Neural crest cell (in vitro differentiated cells): Measurements from ENCODE around the gene CEBPG. TPM values are rescaled to one million over a fixed set of nuclear protein-coding genes. Genes with fewer than 3 reads are reported as not detected.

ENCODE experiments used
- DNase-seq: peaks from one replicate; pipeline ENCODE4 v3.0.0; 2021; ENCODE audit warnings: low read depth, mixed read lengths, low spot score
- H3K27ac Mint-ChIP-seq: one replicate; pipeline ENCODE4 v1.8.0; 2021; ENCODE audit warnings: mild to moderate bottlenecking, mixed read lengths; ENCODE audit not compliant: unreplicated experiment
- H3K27me3 Mint-ChIP-seq: 2 replicates; pipeline ENCODE4 v1.8.0; 2021; ENCODE audit warnings: low read depth, mild to moderate bottlenecking, mixed read lengths
- H3K36me3 Mint-ChIP-seq: 2 replicates; pipeline ENCODE4 v1.8.0; 2021; ENCODE audit warnings: low read depth, mild to moderate bottlenecking, mixed read lengths
- H3K4me1 Mint-ChIP-seq: 2 replicates; pipeline ENCODE4 v1.8.0; 2021; ENCODE audit warnings: mixed read lengths
- H3K4me3 Mint-ChIP-seq: one replicate; pipeline ENCODE4 v1.8.0; 2021; ENCODE audit warnings: mild to moderate bottlenecking, mixed read lengths
- H3K9me3 Mint-ChIP-seq: 2 replicates; pipeline ENCODE4 v1.8.0; 2021; ENCODE audit warnings: mixed read lengths
- total RNA-seq: library from RNA; stranded (reverse); gene quantifications from 2 replicates; pipeline ENCODE4 v1.2.1, GENCODE V29; 2021
- TF ChIP-seq, protein P1 (sequence below): fragments of 200-600 bp; sonication (generic); conservative IDR thresholded peaks from 2 replicates; pipeline ENCODE4 v1.5.0; 2021; ENCODE audit warnings: antibody characterized with exemption, mild to moderate bottlenecking

The CEBPG gene
- total RNA-seq, 1 donor from 2014 or later = 41.9 TPM

DNA sequence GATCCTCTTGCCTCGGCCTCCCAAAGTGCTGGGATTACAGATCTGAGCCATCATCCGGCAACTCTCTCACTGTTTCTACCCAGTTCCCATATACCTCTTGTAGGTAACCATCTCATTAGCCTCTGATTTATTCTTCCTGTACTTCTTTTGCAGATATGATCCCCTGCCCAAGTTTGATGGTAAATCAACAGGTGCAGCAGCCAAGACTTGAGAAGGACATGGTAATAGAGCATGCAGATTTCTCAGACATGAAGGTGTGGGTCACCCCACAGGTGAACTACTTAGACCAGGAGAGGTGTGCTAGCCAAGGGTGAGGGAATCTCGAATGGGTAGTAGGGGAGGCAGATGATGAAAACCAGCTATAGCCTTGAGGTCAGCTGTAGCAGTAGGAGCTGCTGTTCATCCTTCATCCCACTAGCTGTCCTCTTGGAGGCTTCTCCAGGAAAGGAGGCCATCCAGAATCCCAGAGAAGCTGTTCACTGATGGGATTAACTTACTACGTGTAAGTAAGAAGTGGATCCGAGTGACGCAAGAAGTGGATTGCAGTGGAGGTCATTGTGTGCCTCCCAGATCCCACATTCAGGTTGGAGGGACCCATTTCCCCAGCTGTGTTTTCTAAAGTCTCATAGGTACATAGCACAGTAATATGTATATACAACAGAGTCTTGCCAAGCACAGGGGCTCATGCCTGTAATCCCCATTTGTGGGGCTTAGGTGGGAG is 10.8 kb upstream of the CEBPG start:
- H3K4me1 Mint-ChIP-seq = no peaks in the 10 kb centered on the region
- peaks cover 30% of the 10 kb centered on the region for H3K27me3 Mint-ChIP-seq
- no peaks in the 10 kb centered on the region for H3K9me3 Mint-ChIP-seq
- H3K36me3 Mint-ChIP-seq = no peaks in the 10 kb centered on the region
- H3K4me3 Mint-ChIP-seq = no peak overlapping the region
- no peak overlapping the region for H3K27ac Mint-ChIP-seq
- DNase-seq = no peak
- TF ChIP-seq, protein P1, sequence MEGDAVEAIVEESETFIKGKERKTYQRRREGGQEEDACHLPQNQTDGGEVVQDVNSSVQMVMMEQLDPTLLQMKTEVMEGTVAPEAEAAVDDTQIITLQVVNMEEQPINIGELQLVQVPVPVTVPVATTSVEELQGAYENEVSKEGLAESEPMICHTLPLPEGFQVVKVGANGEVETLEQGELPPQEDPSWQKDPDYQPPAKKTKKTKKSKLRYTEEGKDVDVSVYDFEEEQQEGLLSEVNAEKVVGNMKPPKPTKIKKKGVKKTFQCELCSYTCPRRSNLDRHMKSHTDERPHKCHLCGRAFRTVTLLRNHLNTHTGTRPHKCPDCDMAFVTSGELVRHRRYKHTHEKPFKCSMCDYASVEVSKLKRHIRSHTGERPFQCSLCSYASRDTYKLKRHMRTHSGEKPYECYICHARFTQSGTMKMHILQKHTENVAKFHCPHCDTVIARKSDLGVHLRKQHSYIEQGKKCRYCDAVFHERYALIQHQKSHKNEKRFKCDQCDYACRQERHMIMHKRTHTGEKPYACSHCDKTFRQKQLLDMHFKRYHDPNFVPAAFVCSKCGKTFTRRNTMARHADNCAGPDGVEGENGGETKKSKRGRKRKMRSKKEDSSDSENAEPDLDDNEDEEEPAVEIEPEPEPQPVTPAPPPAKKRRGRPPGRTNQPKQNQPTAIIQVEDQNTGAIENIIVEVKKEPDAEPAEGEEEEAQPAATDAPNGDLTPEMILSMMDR = no peak

DNA sequence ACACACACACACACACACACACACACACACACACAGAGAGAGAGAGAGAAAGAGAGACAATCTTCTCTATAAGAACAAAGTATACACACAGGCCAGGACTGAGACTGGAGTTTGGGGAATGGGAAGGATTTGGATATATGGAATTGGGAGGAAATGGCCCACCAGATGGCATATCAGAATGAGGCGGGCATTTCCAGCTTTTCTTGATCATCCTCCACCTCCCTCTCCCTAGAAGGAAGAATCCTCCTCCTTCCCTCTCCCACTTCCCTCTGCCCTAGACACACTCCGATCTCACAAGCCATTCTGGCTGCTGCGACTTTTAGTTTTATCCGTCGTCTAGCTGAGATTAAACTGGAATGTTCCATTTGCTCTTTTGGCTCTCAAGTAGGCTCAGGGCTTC is 10.0 kb upstream of the CEBPG start:
- H3K4me1 Mint-ChIP-seq = no peaks in the 10 kb centered on the region

DNA sequence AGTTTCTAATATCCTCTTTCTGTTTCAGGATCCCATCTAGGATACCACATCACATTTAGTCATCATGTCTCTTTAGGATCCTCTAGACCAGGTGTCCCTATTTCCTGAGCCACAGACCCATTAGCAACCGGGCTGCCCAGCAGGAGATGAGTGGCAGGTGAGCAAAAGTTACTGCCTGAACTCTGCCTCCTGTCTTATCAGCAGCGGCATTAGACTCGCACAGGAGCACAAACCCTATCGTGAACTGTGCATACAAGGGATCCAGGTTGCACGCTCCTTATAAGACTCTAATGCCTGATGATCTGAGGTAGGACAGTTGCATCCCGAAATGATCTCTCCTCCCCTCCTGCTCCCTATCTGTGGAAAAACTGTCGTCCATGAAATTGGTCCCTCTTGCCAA is 7.8 kb upstream of the CEBPG start:
- no peaks in the 10 kb centered on the region for H3K9me3 Mint-ChIP-seq
- H3K27ac Mint-ChIP-seq = no peak overlapping the region
- TF ChIP-seq, protein P1 = no peak
- no peaks in the 10 kb centered on the region for H3K36me3 Mint-ChIP-seq
- peaks cover 26% of the 10 kb centered on the region for H3K27me3 Mint-ChIP-seq
- DNase-seq = no peak
- H3K4me3 Mint-ChIP-seq = no peak overlapping the region
- no peaks in the 10 kb centered on the region for H3K4me1 Mint-ChIP-seq

More for the DNA sequence above, 10.0 kb upstream of the CEBPG start:
- Mint-ChIP-seq H3K4me3 (no peak overlapping the region), H3K27me3 (peaks cover 32% of the 10 kb centered on the region), H3K9me3 (no peaks in the 10 kb centered on the region), H3K27ac (no peak overlapping the region), H3K36me3 (no peaks in the 10 kb centered on the region)
- TF ChIP-seq, protein P1 = no peak
- DNase-seq = no peak

DNA sequence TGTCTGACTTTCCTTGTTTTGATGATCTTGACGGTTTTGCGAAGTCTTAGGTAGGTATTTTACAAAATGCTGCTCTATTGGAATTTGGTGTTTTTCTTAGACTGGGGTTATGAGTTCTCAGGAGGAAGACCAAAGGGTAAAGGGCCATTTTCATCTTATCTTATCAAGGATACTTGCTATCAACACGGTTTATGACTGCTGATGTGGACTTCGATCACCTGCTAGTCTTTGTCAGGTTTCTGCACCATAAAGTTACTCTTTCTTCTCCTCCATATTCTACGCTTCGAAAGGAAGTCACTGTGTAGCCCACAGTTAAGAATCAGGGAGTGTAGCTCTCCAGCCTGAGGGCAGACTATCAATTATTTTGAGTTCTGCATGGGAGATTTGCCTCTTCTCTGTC is 7.4 kb upstream of the CEBPG start:
- no peak for DNase-seq
- no peaks in the 10 kb centered on the region for H3K36me3 Mint-ChIP-seq
- H3K9me3 Mint-ChIP-seq = no peaks in the 10 kb centered on the region
- H3K27ac Mint-ChIP-seq = no peak overlapping the region
- no peaks in the 10 kb centered on the region for H3K4me1 Mint-ChIP-seq
- H3K27me3 Mint-ChIP-seq = peaks cover 26% of the 10 kb centered on the region
- TF ChIP-seq, protein P1 = no peak
- no peak overlapping the region for H3K4me3 Mint-ChIP-seq

DNA sequence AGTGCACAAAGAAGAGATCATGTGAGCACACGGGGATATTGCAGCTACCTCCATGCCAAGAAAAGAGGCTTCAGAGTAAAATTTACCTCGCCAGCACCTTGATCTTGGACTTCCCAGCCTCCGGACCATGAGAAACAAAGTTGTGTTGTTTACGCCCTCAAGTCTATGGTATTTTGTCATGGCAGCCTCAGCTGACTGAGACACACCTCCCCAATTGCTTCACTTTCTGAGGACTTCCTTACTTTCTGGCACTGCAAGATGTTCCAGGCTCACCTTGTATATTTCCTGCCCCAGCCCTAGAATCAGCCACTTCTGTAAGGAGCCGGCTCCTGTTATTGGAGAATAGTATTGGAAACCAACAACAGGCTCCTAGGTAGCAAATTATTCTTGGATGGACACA is 6.6 kb upstream of the CEBPG start:
- Mint-ChIP-seq H3K9me3 (no peaks in the 10 kb centered on the region), H3K36me3 (no peaks in the 10 kb centered on the region), H3K27ac (no peak overlapping the region), H3K27me3 (peaks cover 26% of the 10 kb centered on the region), H3K4me1 (no peaks in the 10 kb centered on the region), H3K4me3 (no peak overlapping the region)
- no peak for DNase-seq
- TF ChIP-seq, protein P1 = no peak
